NCI-H1694 (cell line): ENCODE data around the gene TRAF4.

Experiments used
- DNase-seq: peaks from one replicate; lab custom pipeline; 2025; lab: John Stamatoyannopoulos, UW

TRAF4 gene

GRCh38 chr17:28743243-28744103 is at the start of gene TRAF4:
TSS of gene TRAF4 (plus strand) at chr17:28744011. CDS start at chr17:28744113, 102 bp downstream.
- peak; percentile 42 for DNase-seq

GRCh38 chr17:28698253-28698941 is 45.4 kb upstream of the TRAF4 start:
- no peak for DNase-seq

- no peak for DNase-seq
Measured at GRCh38 chr17:28700278-28700677, 43.5 kb upstream of the TRAF4 start.

GRCh38 chr17:28700830-28701492 is 42.9 kb upstream of the TRAF4 start:
- no peak for DNase-seq

- DNase-seq = no peak
Measured at GRCh38 chr17:28702026-28702751, 41.6 kb upstream of the TRAF4 start.

- no peak for DNase-seq
Measured at GRCh38 chr17:28702752-28703150, 41.1 kb upstream of the TRAF4 start.

GRCh38 chr17:28703552-28704218 is 40.1 kb upstream of the TRAF4 start:
- no peak for DNase-seq

GRCh38 chr17:28704219-28704858 is 39.5 kb upstream of the TRAF4 start:
- no peak for DNase-seq

GRCh38 chr17:28705074-28705659 is 38.6 kb upstream of the TRAF4 start:
- DNase-seq = no peak

- no peak for DNase-seq
Measured at GRCh38 chr17:28705728-28706334, 38.0 kb upstream of the TRAF4 start.

GRCh38 chr17:28706471-28707338 is 37.1 kb upstream of the TRAF4 start:
- no peak for DNase-seq

GRCh38 chr17:28707339-28707720 is 36.5 kb upstream of the TRAF4 start:
- DNase-seq = no peak

GRCh38 chr17:28710861-28711722 is 32.7 kb upstream of the TRAF4 start:
- peak; percentile 85 for DNase-seq

GRCh38 chr17:28711723-28712031 is 32.1 kb upstream of the TRAF4 start, which contains the start of gene PROCA1:
TSS of gene PROCA1 (minus strand) at chr17:28711888. CDS start at chr17:28711660, 228 bp downstream.
- no peak for DNase-seq

- DNase-seq = no peak
Measured at GRCh38 chr17:28712032-28712704, 31.6 kb upstream of the TRAF4 start.

GRCh38 chr17:28712705-28713415 is 31.0 kb upstream of the TRAF4 start:
- DNase-seq = no peak

- DNase-seq = no peak
Measured at GRCh38 chr17:28714281-28714680, 29.5 kb upstream of the TRAF4 start.
